Stimulated activated CD8-positive, alpha-beta memory T cell treated with anti-CD3 and anti-CD28 coated beads, Interleukin-15, amount 100 ng/mL, for 24 hours (primary cell): ENCODE results near the gene RASSF3.

ENCODE experiments used
- DNase-seq: peaks from one replicate; pipeline ENCODE4 v3.0.0-alpha.2; 2020; ENCODE audit warnings: low read depth

RASSF3 gene

GRCh38 chr12:64694130-64695040, 84.1 kb downstream of the RASSF3 start:
- no peak for DNase-seq

DNA sequence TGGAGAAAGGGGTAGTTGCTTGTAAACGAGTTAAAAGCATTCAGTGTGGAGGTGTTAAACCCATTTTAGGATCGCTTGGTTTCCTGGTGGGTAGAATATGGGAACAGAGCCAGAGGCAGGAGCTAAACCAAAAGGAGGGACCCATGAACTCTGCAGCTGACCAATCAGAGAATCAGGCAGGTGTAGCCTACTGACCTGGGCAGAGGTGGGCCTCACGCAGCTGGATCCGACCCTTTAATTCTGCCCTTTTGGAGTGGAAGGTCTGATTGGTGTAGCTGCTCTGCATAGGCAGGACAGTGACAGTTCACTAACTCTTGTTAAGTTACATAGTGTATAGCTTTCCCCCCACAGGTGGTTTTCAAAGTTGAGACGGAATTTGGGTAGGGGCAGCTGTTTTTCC, 85.3 kb downstream of the RASSF3 start:
- DNase-seq = no peak

- DNase-seq = no peak
These were observed 85.9 kb downstream of the RASSF3 start for GRCh38 chr12:64696080-64696741.

- DNase-seq = no peak
These were observed 89.3 kb downstream of the RASSF3 start for GRCh38 chr12:64699504-64700115.

DNA sequence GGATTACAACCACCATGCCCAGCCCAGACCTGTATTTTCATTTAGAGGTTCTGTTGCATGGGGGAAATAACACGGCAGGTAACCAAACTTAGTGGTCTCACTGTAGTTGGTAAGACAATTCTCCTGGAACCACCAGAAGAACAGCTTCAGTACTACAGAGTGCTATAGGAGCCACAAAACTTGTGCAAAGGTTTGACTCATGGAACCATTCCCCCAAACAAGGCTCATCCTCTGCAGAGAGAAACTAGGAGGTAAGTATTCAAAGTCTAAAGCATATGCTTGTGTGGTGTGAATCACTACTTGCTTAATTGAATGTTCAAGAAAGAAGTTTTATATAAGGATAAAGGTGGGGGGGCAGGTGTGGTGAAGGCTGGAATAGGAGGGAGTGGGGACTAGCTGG, 90.2 kb downstream of the RASSF3 start:
- no peak for DNase-seq

DNA sequence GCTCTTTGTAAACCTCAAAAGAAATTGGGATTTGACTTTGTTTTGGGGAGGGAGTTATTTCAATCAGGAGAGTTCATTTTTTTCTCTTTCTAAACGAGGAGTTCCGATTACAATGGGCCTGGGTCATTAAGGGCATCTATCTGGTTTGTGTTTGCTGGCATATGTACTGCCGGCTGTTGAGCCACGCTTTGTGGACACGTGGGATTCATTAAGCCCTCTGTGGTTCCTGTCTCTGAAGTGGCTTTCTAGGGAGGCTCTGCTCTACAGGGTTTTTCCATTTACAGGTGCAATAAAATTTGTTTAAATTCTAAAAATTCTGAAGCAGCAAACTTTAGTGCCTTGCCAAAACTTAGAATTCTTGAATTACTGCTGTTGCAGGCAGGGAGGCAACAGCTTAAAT, 91.0 kb downstream of the RASSF3 start:
- no peak for DNase-seq

DNA sequence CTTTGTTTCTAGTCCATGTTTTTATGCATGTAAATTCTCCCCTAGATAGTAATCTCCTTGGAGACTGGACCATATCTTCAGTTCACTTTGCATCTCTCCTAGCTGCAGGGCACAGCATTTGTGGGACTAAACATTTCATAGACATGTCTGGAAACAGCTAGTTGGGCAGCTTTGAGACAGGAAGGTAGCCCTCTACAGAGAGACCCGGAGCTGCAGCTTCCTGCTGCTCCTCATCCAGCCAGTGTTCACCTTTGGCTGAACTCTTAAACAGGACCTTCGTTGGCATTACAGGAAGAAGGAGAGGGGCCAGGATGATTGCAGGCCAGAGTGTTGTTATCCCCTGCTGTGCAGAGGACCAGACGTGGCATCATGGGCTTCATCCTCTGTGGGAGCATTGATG, 96.0 kb downstream of the RASSF3 start:
- no peak for DNase-seq

GRCh38 chr12:64706857-64707256, 96.6 kb downstream of the RASSF3 start:
- DNase-seq = no peak

DNA sequence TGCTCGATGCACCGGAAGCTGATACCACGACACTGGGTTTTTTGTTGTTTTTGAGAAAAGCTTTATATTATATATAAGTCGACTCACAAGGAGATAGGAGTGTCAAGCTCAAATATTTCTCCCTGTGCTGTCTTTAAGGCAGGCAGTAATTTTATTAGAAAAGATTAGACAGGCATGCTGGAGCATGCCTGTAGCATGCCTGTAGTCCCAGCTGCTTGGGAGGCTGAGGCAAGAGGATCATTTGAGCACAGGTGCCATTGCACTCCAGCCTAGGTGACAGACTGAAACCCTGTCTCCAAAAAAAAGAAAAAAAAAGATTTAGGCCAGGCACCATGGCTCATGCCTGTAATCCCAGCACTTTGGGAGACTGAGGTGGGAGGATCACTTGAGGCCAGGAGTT, 97.1 kb downstream of the RASSF3 start:
- DNase-seq = no peak

GRCh38 chr12:64707926-64708325, 97.6 kb downstream of the RASSF3 start:
- no peak for DNase-seq

DNA sequence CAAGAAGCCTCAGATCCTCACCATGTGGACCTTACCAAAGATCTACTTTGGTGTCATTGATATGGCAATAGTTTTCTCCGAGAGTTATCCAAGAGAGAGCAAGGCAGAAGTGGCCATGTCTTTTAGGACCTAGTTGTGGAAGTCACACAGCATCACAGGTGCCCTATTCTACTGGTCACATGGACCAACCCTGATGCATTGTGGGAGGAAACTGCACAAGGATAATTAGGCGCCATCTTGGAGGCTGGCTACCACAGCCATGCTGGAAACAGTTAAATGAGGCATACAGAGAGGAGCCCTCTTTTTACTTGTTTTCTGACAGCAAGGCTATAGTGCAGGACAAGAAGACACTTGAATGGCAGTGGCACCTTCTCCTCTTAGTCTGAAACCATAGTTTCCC, 99.1 kb downstream of the RASSF3 start:
- no peak for DNase-seq

- no peak for DNase-seq
These were observed 103.1 kb downstream of the RASSF3 start for GRCh38 chr12:64713376-64713775.

DNA sequence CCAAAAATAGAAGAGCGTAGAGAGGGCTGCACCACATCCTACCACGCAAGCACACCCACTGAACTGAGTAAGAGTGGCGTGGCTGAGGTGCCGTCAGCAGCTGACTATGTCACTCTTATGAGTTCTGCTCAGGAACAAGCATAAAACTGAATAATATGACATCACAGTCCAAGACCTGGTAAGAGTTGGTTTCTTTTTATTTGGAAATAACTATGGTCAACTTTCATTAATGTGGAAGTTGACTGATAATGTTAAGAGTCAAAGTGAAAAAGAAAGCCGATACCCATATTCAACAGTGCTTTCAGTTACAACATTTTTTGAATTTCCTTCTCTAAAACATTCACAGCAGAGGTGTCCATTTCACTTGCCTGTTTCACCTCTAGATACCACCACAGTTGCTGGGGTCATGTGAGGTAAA, 104.3 kb downstream of the RASSF3 start:
- no peak for DNase-seq

GRCh38 chr12:64716371-64716770, 106.1 kb downstream of the RASSF3 start:
- no peak for DNase-seq

- DNase-seq = no peak
These were observed 106.7 kb downstream of the RASSF3 start for GRCh38 chr12:64716839-64717455.

DNA sequence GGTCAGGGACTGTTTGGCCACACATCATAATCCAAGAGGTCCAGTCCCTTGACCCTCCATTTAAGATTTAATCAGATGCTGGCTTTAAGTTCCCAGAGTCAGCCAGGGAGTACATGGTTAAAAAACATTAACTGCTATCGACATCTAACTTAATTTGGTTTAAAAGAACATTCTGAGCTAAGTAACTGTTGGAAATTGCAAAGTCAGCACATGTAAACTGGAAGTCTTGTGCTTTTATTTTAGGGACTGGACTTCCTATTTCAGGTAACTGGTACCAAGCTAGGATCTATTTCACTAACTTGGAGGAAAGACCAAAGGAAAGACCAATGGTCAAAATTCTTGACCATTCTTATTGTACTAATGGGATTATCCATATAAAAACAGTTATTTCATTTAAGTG, 108.4 kb downstream of the RASSF3 start:
- no peak for DNase-seq

GRCh38 chr12:64720884-64721283, 110.6 kb downstream of the RASSF3 start:
- no peak for DNase-seq

GRCh38 chr12:64722835-64723234, 112.5 kb downstream of the RASSF3 start:
- DNase-seq = no peak

DNA sequence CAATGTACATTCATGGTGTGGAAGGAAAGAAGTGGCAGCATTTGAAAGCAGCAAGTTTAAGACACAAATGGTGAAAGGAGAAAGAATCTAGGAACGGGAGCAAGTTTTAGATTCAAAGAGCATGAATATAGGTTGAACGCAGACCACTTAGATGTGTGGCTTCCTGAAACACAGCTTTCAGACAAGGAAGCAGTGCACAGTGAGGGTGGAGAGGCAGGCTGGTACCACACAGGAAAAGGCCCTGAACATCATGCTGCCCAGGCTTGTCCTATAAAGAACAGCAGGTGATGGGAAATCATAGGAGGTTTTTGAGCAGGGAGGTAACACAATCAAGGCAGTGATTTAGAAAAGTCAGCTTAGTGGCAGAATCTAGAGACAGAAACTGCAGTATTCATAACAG, 113.3 kb downstream of the RASSF3 start:
- DNase-seq = no peak

- no peak for DNase-seq
These were observed 114.0 kb downstream of the RASSF3 start for GRCh38 chr12:64724201-64724745.

- no peak for DNase-seq
These were observed 119.8 kb downstream of the RASSF3 start for GRCh38 chr12:64729909-64730587.

DNA sequence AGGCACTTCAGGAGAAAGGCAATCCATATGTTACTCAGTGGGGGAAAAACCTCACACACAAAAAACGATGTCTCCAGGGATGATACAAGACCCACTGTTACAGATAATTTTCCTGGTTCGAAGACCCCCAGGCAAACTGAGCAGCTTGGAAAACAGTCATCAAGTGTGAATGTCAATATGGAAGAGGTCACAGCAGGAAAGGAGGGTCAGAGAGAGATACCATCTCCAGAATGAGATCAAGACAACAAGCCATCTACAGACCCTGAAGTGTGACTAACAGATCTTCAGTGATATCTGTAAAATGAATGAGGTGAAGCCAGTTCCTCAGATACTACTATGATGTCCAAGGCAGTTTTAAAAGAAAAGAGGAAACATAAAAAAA, 120.3 kb downstream of the RASSF3 start:
- no peak for DNase-seq
